ENCODE data around the gene ZCRB1.

ZCRB1 gene

GRCh38 chr12:42364692-42365091 lies 38.8 kb upstream of the ZCRB1 start (continued):
- TF ChIP-seq ZFHX2 (tag by site-specific recombination; conservative IDR thresholded peaks at IDR 0.05) (peak; percentile 82), ZNF202 (tag by site-specific recombination; IDR thresholded peaks at IDR 0.05; ENCODE audit: borderline replicate concordance) (no peak)

GRCh38 chr12:42362647-42363260 lies 36.9 kb upstream of the ZCRB1 start:
- H3K4me3 ChIP-seq (ENCODE audit: low read depth, low read length): no peak overlapping the region
- no peaks in the 10 kb centered on the region for H3K9me3 ChIP-seq (ENCODE audit: control insufficient read depth, insufficient read depth, low read depth, low read length)
- H3K36me3 ChIP-seq (ENCODE audit: control insufficient read depth in 2 of 2, insufficient read depth in 1 of 2, low read length in 2 of 2): peaks cover 0 to 2% of the 10 kb centered on the region in 2 experiments; a peak in 2 of 3 replicates
- ChIA-PET CTCF (interaction anchor here (1.7 kb wide), 1 partner anchor 9 kb away, joined by 8 read pairs; no protein-coding TSS in a partner anchor), POLR2A (no interaction called here)
- peaks cover 14% of the 10 kb centered on the region for H3K4me1 ChIP-seq (ENCODE audit: control insufficient read depth, insufficient read depth, low read length)
- H3K27ac ChIP-seq (ENCODE audit: extremely low read depth, low read depth, low read length): no peak overlapping the region
- TF ChIP-seq ZNF707 (tag by site-specific recombination; IDR thresholded peaks at IDR 0.05) (no peak), SETDB1 (IDR thresholded peaks at IDR 0.05; ENCODE audit: insufficient read length, low read length) (no peak), ZBTB49 (tag by site-specific recombination; IDR thresholded peaks at IDR 0.05; ENCODE audit: low read depth) (no peak), ZXDB (tag by site-specific recombination; IDR thresholded peaks at IDR 0.05) (no peak), ZNF274 (IDR thresholded peaks at IDR 0.05; ENCODE audit: low read length) (no peak), ZNF274 (tag by site-specific recombination; IDR thresholded peaks at IDR 0.05; ENCODE audit: borderline replicate concordance) (no peak), ZFP37 (tag by site-specific recombination; IDR thresholded peaks at IDR 0.05) (no peak), TRIM28 (IDR thresholded peaks at IDR 0.05; ENCODE audit: borderline replicate concordance, low read length) (no peak), PRDM4 (tag by site-specific recombination; IDR thresholded peaks at IDR 0.05) (no peak), ZNF645 (tag by site-specific recombination; IDR thresholded peaks at IDR 0.05) (no peak), ZSCAN18 (tag by site-specific recombination; IDR thresholded peaks at IDR 0.05) (no peak), SCRT1 (tag by site-specific recombination; IDR thresholded peaks at IDR 0.05; ENCODE audit: borderline replicate concordance) (no peak), ZNF549 (tag by site-specific recombination; IDR thresholded peaks at IDR 0.05) (no peak), ZFHX2 (tag by site-specific recombination; conservative IDR thresholded peaks at IDR 0.05) (no peak), FEZF1 (tag by site-specific recombination; IDR thresholded peaks at IDR 0.05) (no peak), PRDM1 (tag by site-specific recombination; IDR thresholded peaks at IDR 0.05) (no peak), ZNF639 (tag by site-specific recombination; IDR thresholded peaks at IDR 0.05) (no peak), ZNF350 (tag by site-specific recombination; IDR thresholded peaks at IDR 0.05) (no peak), TSHZ1 (tag by site-specific recombination; IDR thresholded peaks at IDR 0.05; ENCODE audit: borderline replicate concordance) (no peak)
